Measurements from ENCODE around the gene CLEC2L.

CLEC2L gene

GRCh38 chr7:139482662-139483466, 40.6 kb upstream of the CLEC2L start:
- no peak for DNase-seq (ENCODE audit: low read depth)
- in situ Hi-C loops (cut with HindIII; ENCODE audit: low sequenced_read_pairs), result no loop called here
- no peak for TF ChIP-seq CTCF (IDR thresholded peaks at IDR 0.05; ENCODE audit: low read depth, low read length, missing control alignments)
- peak overlapping the region; percentile 22 for H3K4me3 ChIP-seq (ENCODE audit: low read depth, low read length)

GRCh38 chr7:139487366-139488080, 36.0 kb upstream of the CLEC2L start:
- TF ChIP-seq CTCF (IDR thresholded peaks at IDR 0.05; ENCODE audit: low read depth, low read length, missing control alignments), result no peak
- H3K4me3 ChIP-seq (ENCODE audit: low read depth, low read length), result no peak overlapping the region
- no peak for DNase-seq (ENCODE audit: low read depth)
- in situ Hi-C loops (cut with HindIII; ENCODE audit: low sequenced_read_pairs), result no loop called here

- TF ChIP-seq CTCF (IDR thresholded peaks at IDR 0.05; ENCODE audit: low read depth, low read length, missing control alignments), result no peak
- no peak for DNase-seq (ENCODE audit: low read depth)
- no peak overlapping the region for H3K4me3 ChIP-seq (ENCODE audit: low read depth, low read length)
- in situ Hi-C loops (cut with HindIII; ENCODE audit: low sequenced_read_pairs), result no loop called here
These were observed 34.7 kb upstream of the CLEC2L start for GRCh38 chr7:139488810-139489209.

GRCh38 chr7:139490130-139490529, 33.4 kb upstream of the CLEC2L start:
- in situ Hi-C loops (cut with HindIII; ENCODE audit: low sequenced_read_pairs), result no loop called here
- no peak overlapping the region for H3K4me3 ChIP-seq (ENCODE audit: low read depth, low read length)
- DNase-seq (ENCODE audit: low read depth), result no peak
- no peak for TF ChIP-seq CTCF (IDR thresholded peaks at IDR 0.05; ENCODE audit: low read depth, low read length, missing control alignments)

- no peak for TF ChIP-seq CTCF (IDR thresholded peaks at IDR 0.05; ENCODE audit: low read depth, low read length, missing control alignments)
- H3K4me3 ChIP-seq (ENCODE audit: low read depth, low read length), result no peak overlapping the region
- in situ Hi-C loops (cut with HindIII; ENCODE audit: low sequenced_read_pairs), result no loop called here
- DNase-seq (ENCODE audit: low read depth), result no peak
These were observed 31.2 kb upstream of the CLEC2L start for GRCh38 chr7:139492293-139492692.

GRCh38 chr7:139494835-139495579, 28.5 kb upstream of the CLEC2L start:
- in situ Hi-C loops (cut with HindIII; ENCODE audit: low sequenced_read_pairs), result loop anchor here (5.0 kb wide), 3 partner anchors 72 to 512 kb away; no protein-coding TSS in a partner anchor
- no peak for TF ChIP-seq CTCF (IDR thresholded peaks at IDR 0.05; ENCODE audit: low read depth, low read length, missing control alignments)
- no peak for DNase-seq (ENCODE audit: low read depth)
- H3K4me3 ChIP-seq (ENCODE audit: low read depth, low read length), result no peak overlapping the region

Measured in astrocyte of the cerebellum (primary cell).